Right renal pelvis (tissue), 4 donors: Measurements from ENCODE around the gene MCC. TPM values are rescaled to one million over a fixed set of nuclear protein-coding genes. Genes with fewer than 3 reads are reported as not detected.
"Not testable (repeated sequence)": the region's sequence is repeated elsewhere in the genome, so short reads cannot be mapped to it uniquely, and the experiment has no call there.

Source experiments
- DNase-seq, 4 donors: peaks; one replicate each; pipeline ENCODE4 v3.0.0-alpha.2; 2013; ENCODE audit warnings: low read depth in 4 of 4, low spot score in 3 of 4, missing footprints in 1 of 4
- polyA plus RNA-seq, 4 donors: library from polyadenylated mRNA; unstranded; fragments of 120-200 nt; gene quantifications; one replicate each; pipeline ENCODE4 v1.2.1, GENCODE V29; 2013; ENCODE audit not compliant: insufficient read length in 4 of 4

Gene MCC
- polyA plus RNA-seq, 4 donors, result 27.6 to 34.8 (median 32.4) TPM

- DNase-seq, result no peak
These were observed 2.8 kb upstream of the MCC start for GRCh38 chr5:113491022-113491421.

GRCh38 chr5:113490317-113490716 lies 2.1 kb upstream of the MCC start:
- no peak for DNase-seq

GRCh38 chr5:113489299-113489698 lies 1.0 kb upstream of the MCC start:
- DNase-seq, result no peak

- peak in 1 of 4 donors; percentile 7 for DNase-seq
These were observed 462 bp upstream of the MCC start for GRCh38 chr5:113488645-113489184.

GRCh38 chr5:113487416-113487780 lies 855 bp downstream of the MCC start:
- DNase-seq, result peak in 3 of 4 donors; percentile 10 to 33 (median 23)

GRCh38 chr5:113480243-113480642 lies 8.0 kb downstream of the MCC start:
- DNase-seq, result no peak

- DNase-seq, result no peak
These were observed 9.6 kb downstream of the MCC start for GRCh38 chr5:113478691-113479090.

GRCh38 chr5:113474100-113474728 lies 14.0 kb downstream of the MCC start:
- DNase-seq, result no peak

- no peak for DNase-seq
These were observed 25.2 kb downstream of the MCC start for GRCh38 chr5:113463032-113463431.

GRCh38 chr5:113457106-113457505 lies 31.1 kb downstream of the MCC start:
- not testable (repeated sequence) for DNase-seq

- DNase-seq, result no peak
These were observed 35.3 kb downstream of the MCC start for GRCh38 chr5:113452941-113453340.

- DNase-seq, result no peak
These were observed 36.5 kb downstream of the MCC start for GRCh38 chr5:113451797-113452196.

- no peak for DNase-seq
These were observed 37.3 kb downstream of the MCC start for GRCh38 chr5:113450929-113451328.

GRCh38 chr5:113450462-113450861 lies 37.8 kb downstream of the MCC start:
- DNase-seq, result no peak

- DNase-seq, result no peak
These were observed 40.0 kb downstream of the MCC start for GRCh38 chr5:113448252-113448651.

GRCh38 chr5:113447498-113448050 lies 40.7 kb downstream of the MCC start:
- DNase-seq, result peak in 1 of 4 donors; percentile 51

GRCh38 chr5:113446358-113446927 lies 41.8 kb downstream of the MCC start:
- DNase-seq, result no peak

GRCh38 chr5:113437111-113437510 lies 51.1 kb downstream of the MCC start:
- no peak for DNase-seq

GRCh38 chr5:113435575-113435974 lies 52.7 kb downstream of the MCC start:
- no peak for DNase-seq

GRCh38 chr5:113434889-113435288 lies 53.4 kb downstream of the MCC start, which contains the start of gene TSSK1B:
TSSK1B (minus strand) TSS chr5:113434989; CDS start chr5:113434839, 150 bp downstream.
- no peak for DNase-seq

- no peak for DNase-seq
These were observed 54.2 kb downstream of the MCC start for GRCh38 chr5:113433862-113434612.
